Neural cell (in vitro differentiated cells): ENCODE results near the gene BRD9.
"Not testable (repeated sequence)": the region's sequence is repeated elsewhere in the genome, so short reads cannot be mapped to it uniquely, and the experiment has no call there.

Experiments used
- EZH2 ChIP-seq: fragments of 200-600, 300-800 bp; shearing (Covaris generic), sonication (generic); IDR thresholded peaks from 2 replicates; pipeline ENCODE4 v1.6.1; 2014; ENCODE audit warnings: antibody characterized with exemption, low read length, borderline replicate concordance, mild to moderate bottlenecking; ENCODE audit not compliant: insufficient read depth, poor library complexity, severe bottlenecking
- MXI1 ChIP-seq: fragments of 450-650 bp; conservative IDR thresholded peaks from 2 replicates; pipeline ENCODE4 v1.6.1; 2014; ENCODE audit warnings: antibody characterized with exemption, mild to moderate bottlenecking; ENCODE audit not compliant: poor library complexity, severe bottlenecking
- POLR2AphosphoS5 ChIP-seq: IDR thresholded peaks from 2 replicates; pipeline ENCODE4 v1.6.1; 2012
- SMC3 ChIP-seq: fragments of 450-650 bp; conservative IDR thresholded peaks from 2 replicates; pipeline ENCODE4 v1.6.1; 2014; ENCODE audit warnings: antibody characterized with exemption, mild to moderate bottlenecking, moderate library complexity; ENCODE audit not compliant: poor library complexity
- TF ChIP-seq, protein P1 (sequence below): IDR thresholded peaks from 2 replicates; pipeline ENCODE4 v1.6.1; 2012; ENCODE audit warnings: borderline replicate concordance
- TF ChIP-seq, protein P2 (sequence below): fragments of 450-650 bp; IDR thresholded peaks from 2 replicates; pipeline ENCODE4 v1.5.1; 2014; ENCODE audit warnings: antibody characterized with exemption, mild to moderate bottlenecking, moderate library complexity; ENCODE audit not compliant: poor library complexity, severe bottlenecking

DNA sequence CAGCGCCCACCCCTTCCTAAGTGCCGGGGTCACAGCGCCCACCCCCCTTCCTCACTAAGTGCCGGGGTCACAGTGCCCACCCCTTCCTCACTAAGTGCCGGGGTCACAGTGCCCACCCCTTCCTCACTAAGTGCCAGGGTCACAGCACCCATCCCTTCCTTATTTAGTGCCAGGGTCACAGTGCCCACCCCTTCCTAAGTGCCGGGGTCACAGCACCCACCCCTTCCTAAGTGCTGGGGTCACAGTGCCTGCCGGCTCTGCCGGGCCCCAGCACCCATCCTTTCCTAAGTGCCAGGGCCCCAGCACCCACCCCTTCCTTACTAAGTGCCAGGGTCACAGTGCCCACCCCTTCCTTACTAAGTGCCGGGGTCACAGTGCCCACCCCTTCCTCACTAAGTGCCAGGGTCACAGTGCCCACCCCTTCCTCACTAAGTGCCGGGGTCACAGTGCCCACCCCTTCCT is 51.6 kb downstream of the BRD9 start:
- TF ChIP-seq EZH2, SMC3, POLR2AphosphoS5, MXI1: not testable (repeated sequence)
- TF ChIP-seq, protein P1, sequence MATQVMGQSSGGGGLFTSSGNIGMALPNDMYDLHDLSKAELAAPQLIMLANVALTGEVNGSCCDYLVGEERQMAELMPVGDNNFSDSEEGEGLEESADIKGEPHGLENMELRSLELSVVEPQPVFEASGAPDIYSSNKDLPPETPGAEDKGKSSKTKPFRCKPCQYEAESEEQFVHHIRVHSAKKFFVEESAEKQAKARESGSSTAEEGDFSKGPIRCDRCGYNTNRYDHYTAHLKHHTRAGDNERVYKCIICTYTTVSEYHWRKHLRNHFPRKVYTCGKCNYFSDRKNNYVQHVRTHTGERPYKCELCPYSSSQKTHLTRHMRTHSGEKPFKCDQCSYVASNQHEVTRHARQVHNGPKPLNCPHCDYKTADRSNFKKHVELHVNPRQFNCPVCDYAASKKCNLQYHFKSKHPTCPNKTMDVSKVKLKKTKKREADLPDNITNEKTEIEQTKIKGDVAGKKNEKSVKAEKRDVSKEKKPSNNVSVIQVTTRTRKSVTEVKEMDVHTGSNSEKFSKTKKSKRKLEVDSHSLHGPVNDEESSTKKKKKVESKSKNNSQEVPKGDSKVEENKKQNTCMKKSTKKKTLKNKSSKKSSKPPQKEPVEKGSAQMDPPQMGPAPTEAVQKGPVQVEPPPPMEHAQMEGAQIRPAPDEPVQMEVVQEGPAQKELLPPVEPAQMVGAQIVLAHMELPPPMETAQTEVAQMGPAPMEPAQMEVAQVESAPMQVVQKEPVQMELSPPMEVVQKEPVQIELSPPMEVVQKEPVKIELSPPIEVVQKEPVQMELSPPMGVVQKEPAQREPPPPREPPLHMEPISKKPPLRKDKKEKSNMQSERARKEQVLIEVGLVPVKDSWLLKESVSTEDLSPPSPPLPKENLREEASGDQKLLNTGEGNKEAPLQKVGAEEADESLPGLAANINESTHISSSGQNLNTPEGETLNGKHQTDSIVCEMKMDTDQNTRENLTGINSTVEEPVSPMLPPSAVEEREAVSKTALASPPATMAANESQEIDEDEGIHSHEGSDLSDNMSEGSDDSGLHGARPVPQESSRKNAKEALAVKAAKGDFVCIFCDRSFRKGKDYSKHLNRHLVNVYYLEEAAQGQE: not testable (repeated sequence)
- TF ChIP-seq, protein P2, sequence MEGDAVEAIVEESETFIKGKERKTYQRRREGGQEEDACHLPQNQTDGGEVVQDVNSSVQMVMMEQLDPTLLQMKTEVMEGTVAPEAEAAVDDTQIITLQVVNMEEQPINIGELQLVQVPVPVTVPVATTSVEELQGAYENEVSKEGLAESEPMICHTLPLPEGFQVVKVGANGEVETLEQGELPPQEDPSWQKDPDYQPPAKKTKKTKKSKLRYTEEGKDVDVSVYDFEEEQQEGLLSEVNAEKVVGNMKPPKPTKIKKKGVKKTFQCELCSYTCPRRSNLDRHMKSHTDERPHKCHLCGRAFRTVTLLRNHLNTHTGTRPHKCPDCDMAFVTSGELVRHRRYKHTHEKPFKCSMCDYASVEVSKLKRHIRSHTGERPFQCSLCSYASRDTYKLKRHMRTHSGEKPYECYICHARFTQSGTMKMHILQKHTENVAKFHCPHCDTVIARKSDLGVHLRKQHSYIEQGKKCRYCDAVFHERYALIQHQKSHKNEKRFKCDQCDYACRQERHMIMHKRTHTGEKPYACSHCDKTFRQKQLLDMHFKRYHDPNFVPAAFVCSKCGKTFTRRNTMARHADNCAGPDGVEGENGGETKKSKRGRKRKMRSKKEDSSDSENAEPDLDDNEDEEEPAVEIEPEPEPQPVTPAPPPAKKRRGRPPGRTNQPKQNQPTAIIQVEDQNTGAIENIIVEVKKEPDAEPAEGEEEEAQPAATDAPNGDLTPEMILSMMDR: not testable (repeated sequence)
